Thoracic aorta (tissue), 2 donors: ENCODE results near the gene UNC79. TPM values are rescaled to one million over a fixed set of nuclear protein-coding genes. Genes with fewer than 3 reads are reported as not detected.

Source experiments
- ATAC-seq: fragments of 150-250 bp; one replicate; pipeline ENCODE4 v1.8.0; 2017; ENCODE audit warnings: low read depth; ENCODE audit not compliant: insufficient number of reproducible peaks, low FRiP score
- DNase-seq: peaks from one replicate; pipeline ENCODE4 v3.0.0-alpha.2; 2020; ENCODE audit warnings: low spot score
- H3K27ac ChIP-seq, 2 donors: fragments of 200-600 bp; sonication (generic); 1 replicate in 1 of 2; 2 replicates in 1 of 2; pipeline ENCODE4 v1.5.1; 2016; ENCODE audit warnings: mild to moderate bottlenecking in 2 of 2, moderate library complexity in 2 of 2
- H3K27me3 ChIP-seq: fragments of 200-600 bp; sonication (generic); replicated peaks from 2 replicates; pipeline ENCODE4 v1.6.0; 2016; ENCODE audit warnings: mild to moderate bottlenecking; ENCODE audit not compliant: insufficient read depth
- H3K36me3 ChIP-seq: fragments of 200-600 bp; sonication (generic); one replicate; pipeline ENCODE4 v1.5.1; 2016
- H3K4me1 ChIP-seq, 2 donors: fragments of 200-600 bp; sonication (generic); 1 replicate in 1 of 2; 2 replicates in 1 of 2; pipeline versions ENCODE4 v1.5.1 to v1.6.0; 2016; ENCODE audit warnings: low read depth in 2 of 2, mild to moderate bottlenecking in 1 of 2; ENCODE audit not compliant: control insufficient read depth in 1 of 2
- H3K4me3 ChIP-seq: fragments of 200-600 bp; sonication (generic); 2 replicates; pipeline ENCODE4 v1.5.1; 2016; ENCODE audit warnings: mild to moderate bottlenecking
- H3K9me3 ChIP-seq: fragments of 200-600 bp; sonication (generic); 2 replicates; pipeline ENCODE4 v1.5.1; 2016
- CTCF ChIP-seq: fragments of 200-600 bp; sonication (generic); IDR thresholded peaks from one replicate; pipeline ENCODE4 v1.5.1; 2019; ENCODE audit warnings: antibody characterized with exemption
- total RNA-seq, 2 donors: library from RNA; depleted of rRNA; stranded (reverse); fragments of >200 nt; gene quantifications; one replicate each; pipeline versions ENCODE4 v1.1.0 to v1.2.3, GENCODE V29; 2016

The UNC79 gene
- total RNA-seq, 2 donors from 2014 or later, result 0.14 to 0.21 TPM

DNA sequence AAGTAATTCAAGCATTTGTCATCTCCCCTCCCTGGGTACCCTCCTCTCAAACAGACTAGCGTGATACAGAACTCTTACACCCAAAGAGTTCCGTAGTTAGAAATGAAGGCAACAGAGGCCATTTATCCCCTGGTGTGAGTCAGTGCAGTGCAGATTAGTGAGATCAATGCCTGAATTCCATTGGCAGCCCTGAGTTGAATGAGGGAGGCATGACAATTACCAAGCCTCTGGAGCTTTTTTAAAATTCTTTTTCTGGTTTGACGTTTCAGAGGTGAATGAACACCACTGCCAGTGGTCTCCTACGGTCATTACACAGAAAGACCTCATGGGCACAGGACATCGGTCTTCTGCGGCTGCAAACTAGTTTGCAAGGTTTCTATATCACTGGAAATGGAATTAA lies 263.2 kb downstream of the UNC79 start:
- H3K9me3 ChIP-seq, result peaks cover 4% of the 10 kb centered on the region
- H3K4me3 ChIP-seq, result no peak overlapping the region

DNA sequence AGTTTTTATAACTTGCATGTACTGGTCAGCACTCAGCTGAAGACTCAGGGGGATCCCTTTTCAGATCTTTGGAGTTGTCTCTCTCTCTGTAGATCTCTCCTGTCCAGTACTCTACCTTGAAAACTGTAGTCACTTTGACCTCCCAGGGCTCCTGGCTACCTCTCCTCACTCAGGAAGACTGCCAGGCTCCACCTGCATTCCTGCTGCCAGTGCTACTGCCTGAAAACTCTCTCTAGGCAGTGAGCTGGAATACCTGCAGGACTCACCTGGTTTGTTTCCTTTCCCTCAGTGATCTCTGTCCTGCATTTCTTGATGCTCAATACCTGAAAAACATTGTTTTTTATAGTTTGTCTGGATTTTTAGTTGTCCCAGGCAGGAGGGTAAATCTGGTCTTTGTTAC lies 270.2 kb downstream of the UNC79 start:
- H3K27ac ChIP-seq, result no peak overlapping the region
- ATAC-seq (no peak), DNase-seq (no peak)
- no peak for TF ChIP-seq CTCF
- H3K36me3 ChIP-seq, result no peaks in the 10 kb centered on the region
- no peaks in the 10 kb centered on the region for H3K27me3 ChIP-seq
- no peak overlapping the region for H3K4me3 ChIP-seq
- no peaks in the 10 kb centered on the region for H3K4me1 ChIP-seq
- peaks cover 4% of the 10 kb centered on the region for H3K9me3 ChIP-seq

More for the DNA sequence above, 263.2 kb downstream of the UNC79 start:
- TF ChIP-seq CTCF, result no peak
- H3K27ac ChIP-seq, result no peak overlapping the region
- H3K36me3 ChIP-seq, result no peaks in the 10 kb centered on the region
- H3K4me1 ChIP-seq, result no peaks in the 10 kb centered on the region
- DNase-seq (no peak), ATAC-seq (no peak)
- H3K27me3 ChIP-seq, result no peaks in the 10 kb centered on the region

GRCh38 chr14:93701562-93701961 lies 270.8 kb downstream of the UNC79 start:
- H3K4me3 ChIP-seq, result no peak overlapping the region
- no peaks in the 10 kb centered on the region for H3K27me3 ChIP-seq
- peaks cover 4% of the 10 kb centered on the region for H3K9me3 ChIP-seq
- no peak for TF ChIP-seq CTCF
- DNase-seq, result no peak
- no peak overlapping the region for H3K27ac ChIP-seq
- no peaks in the 10 kb centered on the region for H3K4me1 ChIP-seq
- ATAC-seq, result no peak
- no peaks in the 10 kb centered on the region for H3K36me3 ChIP-seq

DNA sequence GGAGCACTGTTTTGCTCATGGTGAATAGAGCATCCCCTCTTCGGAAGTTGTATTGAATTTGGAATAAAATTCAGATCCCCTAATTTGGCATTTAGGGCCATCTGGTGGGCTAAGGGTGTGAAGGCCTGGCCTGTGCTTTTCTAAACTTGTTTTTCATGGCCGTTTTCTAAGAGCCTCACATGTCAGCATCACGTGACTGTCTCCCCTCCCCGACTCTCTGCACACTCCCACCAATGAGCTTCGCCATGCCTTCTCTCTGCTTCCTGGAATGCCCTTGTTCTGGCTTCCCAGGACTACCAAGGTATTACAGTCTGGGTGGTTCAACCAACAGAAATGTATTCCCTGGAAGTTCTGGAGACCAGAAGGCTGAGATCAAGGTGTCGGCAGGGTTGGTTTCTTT lies 272.2 kb downstream of the UNC79 start:
- Histone ChIP-seq H3K27ac (no peak overlapping the region), H3K4me1 (no peaks in the 10 kb centered on the region), H3K4me3 (no peak overlapping the region), H3K9me3 (no peaks in the 10 kb centered on the region), H3K27me3 (no peaks in the 10 kb centered on the region), H3K36me3 (no peaks in the 10 kb centered on the region)
- TF ChIP-seq CTCF, result no peak
- DNase-seq (no peak), ATAC-seq (no peak)

DNA sequence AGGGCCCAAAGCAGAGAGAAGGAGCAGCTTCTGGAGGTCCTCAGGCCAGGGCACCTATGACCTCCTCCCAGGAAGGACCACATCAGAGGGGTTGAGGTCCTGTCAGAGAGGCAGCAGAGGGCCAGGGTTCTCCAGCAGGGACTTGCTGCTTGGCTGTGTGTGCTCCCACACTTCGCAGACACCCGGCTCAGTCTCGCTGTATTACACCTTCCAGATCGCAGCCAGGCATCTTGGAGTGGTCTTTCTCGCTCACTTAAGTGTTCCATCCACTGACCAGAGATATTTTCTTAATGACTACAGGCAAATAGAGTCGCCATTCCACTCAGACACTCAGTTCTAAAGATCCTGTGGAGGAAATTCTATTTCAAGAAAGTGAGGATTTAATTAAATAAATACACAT lies 273.2 kb downstream of the UNC79 start:
- H3K27ac ChIP-seq, result no peak overlapping the region
- ATAC-seq, result no peak
- H3K4me3 ChIP-seq, result no peak overlapping the region
- no peak for DNase-seq
- no peaks in the 10 kb centered on the region for H3K36me3 ChIP-seq
- no peaks in the 10 kb centered on the region for H3K4me1 ChIP-seq
- TF ChIP-seq CTCF, result no peak
- H3K9me3 ChIP-seq, result no peaks in the 10 kb centered on the region
- no peaks in the 10 kb centered on the region for H3K27me3 ChIP-seq
